Measurements from ENCODE around the gene SEC14L5.

The SEC14L5 gene

DNA sequence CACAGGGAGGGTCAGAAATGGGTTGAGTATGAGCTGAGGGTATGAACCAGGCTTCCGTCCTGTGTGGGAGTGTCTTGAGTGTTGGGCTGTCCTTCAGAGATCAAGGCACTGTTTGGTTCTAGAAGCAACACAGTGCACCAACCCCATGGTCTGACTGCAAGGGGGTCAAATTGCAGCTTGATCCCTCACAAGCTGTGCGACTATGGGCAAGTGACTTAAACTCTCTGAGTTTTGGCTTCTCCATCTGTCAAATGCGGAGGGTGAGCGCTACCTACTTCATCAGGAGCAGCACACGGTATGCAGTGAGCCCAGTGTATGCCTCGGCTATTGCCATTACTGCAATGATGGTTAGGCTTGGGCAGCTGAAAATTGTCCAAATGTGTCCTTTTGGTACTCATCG lies 21.0 kb downstream of the SEC14L5 start:
- Histone ChIP-seq H3K9me2 (replicated peaks; ENCODE audit: low read depth, low read length) (no peaks in the 10 kb centered on the region), H3K79me2 (ENCODE audit: insufficient read depth, low read length) (no peaks in the 10 kb centered on the region), H3K4me3 (ENCODE audit: low read length, poor library complexity, severe bottlenecking) (no peak overlapping the region), H3K27me3 (ENCODE audit: insufficient read depth, low read length, poor library complexity, severe bottlenecking) (no peaks in the 10 kb centered on the region), H4K20me1 (ENCODE audit: insufficient read depth, low read length, poor library complexity, severe bottlenecking) (no peaks in the 10 kb centered on the region), H2AFZ (ENCODE audit: low read length) (no peak overlapping the region), H3K4me1 (ENCODE audit: insufficient read depth, low read length, poor library complexity, severe bottlenecking) (no peaks in the 10 kb centered on the region), H3F3A (ENCODE audit: low read depth) (no peaks in the 10 kb centered on the region), H3K36me3 (ENCODE audit: insufficient read depth, low read length) (no peaks in the 10 kb centered on the region), H3K9ac (ENCODE audit: low read depth, low read length, poor library complexity, severe bottlenecking) (no peak overlapping the region), H3K9me3 (ENCODE audit: insufficient read depth, low read depth, low read length) (no peaks in the 10 kb centered on the region), H3K4me2 (ENCODE audit: low read depth, low read length, poor library complexity, severe bottlenecking) (no peak overlapping the region)
- TF ChIP-seq EZH2phosphoT487 (IDR thresholded peaks at IDR 0.05; ENCODE audit: borderline replicate concordance): no peak
- TF ChIP-seq, protein P1, sequence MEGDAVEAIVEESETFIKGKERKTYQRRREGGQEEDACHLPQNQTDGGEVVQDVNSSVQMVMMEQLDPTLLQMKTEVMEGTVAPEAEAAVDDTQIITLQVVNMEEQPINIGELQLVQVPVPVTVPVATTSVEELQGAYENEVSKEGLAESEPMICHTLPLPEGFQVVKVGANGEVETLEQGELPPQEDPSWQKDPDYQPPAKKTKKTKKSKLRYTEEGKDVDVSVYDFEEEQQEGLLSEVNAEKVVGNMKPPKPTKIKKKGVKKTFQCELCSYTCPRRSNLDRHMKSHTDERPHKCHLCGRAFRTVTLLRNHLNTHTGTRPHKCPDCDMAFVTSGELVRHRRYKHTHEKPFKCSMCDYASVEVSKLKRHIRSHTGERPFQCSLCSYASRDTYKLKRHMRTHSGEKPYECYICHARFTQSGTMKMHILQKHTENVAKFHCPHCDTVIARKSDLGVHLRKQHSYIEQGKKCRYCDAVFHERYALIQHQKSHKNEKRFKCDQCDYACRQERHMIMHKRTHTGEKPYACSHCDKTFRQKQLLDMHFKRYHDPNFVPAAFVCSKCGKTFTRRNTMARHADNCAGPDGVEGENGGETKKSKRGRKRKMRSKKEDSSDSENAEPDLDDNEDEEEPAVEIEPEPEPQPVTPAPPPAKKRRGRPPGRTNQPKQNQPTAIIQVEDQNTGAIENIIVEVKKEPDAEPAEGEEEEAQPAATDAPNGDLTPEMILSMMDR (conservative IDR thresholded peaks at IDR 0.05; ENCODE audit: low read length): no peak

DNA sequence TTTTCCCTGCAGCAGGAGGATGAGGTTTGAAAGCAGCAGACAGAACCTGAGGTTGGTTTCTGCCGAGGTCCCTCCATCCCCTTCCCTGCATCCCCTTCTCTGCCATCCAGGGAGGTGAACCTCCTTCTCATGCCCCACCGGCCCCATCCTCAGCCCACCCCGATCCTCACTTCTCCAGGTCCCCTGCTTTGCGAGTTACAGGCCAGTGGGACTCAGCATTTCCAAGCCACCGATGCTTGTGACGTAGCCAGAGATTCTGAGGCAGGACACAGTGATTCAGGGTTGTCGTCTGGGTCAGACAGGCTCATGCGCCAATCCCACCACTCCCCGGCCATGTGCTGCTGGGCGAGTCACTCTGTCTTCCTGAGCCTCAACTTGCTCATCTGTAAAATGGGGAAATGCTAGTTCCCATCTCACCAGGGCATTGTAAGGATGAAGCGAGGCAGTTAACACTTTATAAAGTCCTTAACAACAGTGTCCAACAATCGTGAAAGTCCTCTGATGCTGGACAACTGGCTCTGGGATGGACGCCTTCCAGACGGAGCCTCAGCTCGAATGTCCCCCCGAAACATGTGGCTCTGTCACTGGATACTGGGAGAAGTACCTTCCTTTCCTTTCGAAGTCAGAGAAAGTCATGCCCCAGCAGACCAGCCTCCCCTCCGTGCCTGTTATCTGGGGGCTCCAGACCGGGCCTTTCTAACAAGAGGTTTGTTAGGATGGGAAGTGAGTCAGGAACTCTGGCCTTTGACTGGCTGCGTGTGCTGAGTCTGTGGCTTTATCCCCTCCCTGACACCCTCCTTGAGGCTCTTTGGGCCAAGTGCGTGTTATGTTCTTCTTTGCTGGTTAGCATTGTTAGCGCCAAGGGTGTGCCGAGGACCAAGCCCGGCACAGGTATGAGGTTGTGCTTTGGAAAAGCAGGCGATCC lies 21.9 kb downstream of the SEC14L5 start:
- H3F3A ChIP-seq (ENCODE audit: low read depth): no peaks in the 10 kb centered on the region
- no peaks in the 10 kb centered on the region for H3K9me2 ChIP-seq (replicated peaks; ENCODE audit: low read depth, low read length)
- no peaks in the 10 kb centered on the region for H3K79me2 ChIP-seq (ENCODE audit: insufficient read depth, low read length)
- no peaks in the 10 kb centered on the region for H3K27me3 ChIP-seq (ENCODE audit: insufficient read depth, low read length, poor library complexity, severe bottlenecking)
- no peaks in the 10 kb centered on the region for H3K9me3 ChIP-seq (ENCODE audit: insufficient read depth, low read depth, low read length)
- no peak overlapping the region for H3K4me2 ChIP-seq (ENCODE audit: low read depth, low read length, poor library complexity, severe bottlenecking)
- no peak overlapping the region for H3K4me3 ChIP-seq (ENCODE audit: low read length, poor library complexity, severe bottlenecking)
- H2AFZ ChIP-seq (ENCODE audit: low read length): no peak overlapping the region
- H3K36me3 ChIP-seq (ENCODE audit: insufficient read depth, low read length): no peaks in the 10 kb centered on the region
- H3K9ac ChIP-seq (ENCODE audit: low read depth, low read length, poor library complexity, severe bottlenecking): no peak overlapping the region
- no peak for TF ChIP-seq EZH2phosphoT487 (IDR thresholded peaks at IDR 0.05; ENCODE audit: borderline replicate concordance)
- TF ChIP-seq, protein P1 (conservative IDR thresholded peaks at IDR 0.05; ENCODE audit: low read length): no peak
- no peaks in the 10 kb centered on the region for H3K4me1 ChIP-seq (ENCODE audit: insufficient read depth, low read length, poor library complexity, severe bottlenecking)
- no peaks in the 10 kb centered on the region for H4K20me1 ChIP-seq (ENCODE audit: insufficient read depth, low read length, poor library complexity, severe bottlenecking)

DNA sequence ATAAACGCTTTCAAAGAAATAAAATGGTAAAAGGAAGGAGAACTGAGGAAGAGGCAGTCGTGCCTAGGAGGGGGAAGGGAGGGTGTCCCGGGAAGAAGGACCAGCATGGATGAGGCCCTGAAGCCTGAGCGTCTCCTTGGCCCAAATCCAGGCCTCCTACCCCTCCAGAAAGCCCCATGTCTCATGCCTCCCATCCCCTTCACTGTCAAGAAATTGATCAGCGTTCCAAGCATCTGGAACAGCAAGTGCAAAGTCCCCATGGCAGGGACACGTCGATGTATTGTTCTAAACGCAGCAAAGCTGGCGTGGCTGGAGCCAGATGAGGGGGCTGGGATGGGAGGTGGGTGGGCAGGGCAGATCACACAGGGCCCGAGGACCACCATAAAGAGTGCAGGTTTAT lies 22.6 kb downstream of the SEC14L5 start:
- no peak overlapping the region for H3K4me3 ChIP-seq (ENCODE audit: low read length, poor library complexity, severe bottlenecking)
- no peaks in the 10 kb centered on the region for H3K9me3 ChIP-seq (ENCODE audit: insufficient read depth, low read depth, low read length)
- no peak overlapping the region for H3K4me2 ChIP-seq (ENCODE audit: low read depth, low read length, poor library complexity, severe bottlenecking)
- no peaks in the 10 kb centered on the region for H3K4me1 ChIP-seq (ENCODE audit: insufficient read depth, low read length, poor library complexity, severe bottlenecking)
- H3K9ac ChIP-seq (ENCODE audit: low read depth, low read length, poor library complexity, severe bottlenecking): no peak overlapping the region
- H2AFZ ChIP-seq (ENCODE audit: low read length): no peak overlapping the region
- no peaks in the 10 kb centered on the region for H3K9me2 ChIP-seq (replicated peaks; ENCODE audit: low read depth, low read length)
- H3K79me2 ChIP-seq (ENCODE audit: insufficient read depth, low read length): no peaks in the 10 kb centered on the region
- no peaks in the 10 kb centered on the region for H3K36me3 ChIP-seq (ENCODE audit: insufficient read depth, low read length)
- no peak for TF ChIP-seq EZH2phosphoT487 (IDR thresholded peaks at IDR 0.05; ENCODE audit: borderline replicate concordance)
- TF ChIP-seq, protein P1 (conservative IDR thresholded peaks at IDR 0.05; ENCODE audit: low read length): no peak
- no peaks in the 10 kb centered on the region for H3F3A ChIP-seq (ENCODE audit: low read depth)
- no peaks in the 10 kb centered on the region for H4K20me1 ChIP-seq (ENCODE audit: insufficient read depth, low read length, poor library complexity, severe bottlenecking)
- no peaks in the 10 kb centered on the region for H3K27me3 ChIP-seq (ENCODE audit: insufficient read depth, low read length, poor library complexity, severe bottlenecking)

Data from Loucy (cell line).